PC-3 (cell line): ENCODE data around the gene NBDY. TPM values are rescaled to one million over a fixed set of nuclear protein-coding genes. Genes with fewer than 3 reads are reported as not detected.

Experiments used
- ATAC-seq: fragments of 200-7000 bp; cut with Tn5 transposase; 2 replicates; pipeline ENCODE4 v1.9.1; 2020; ENCODE audit warnings: mild to moderate bottlenecking, moderate library complexity
- BruUV-seq: library from RNA; stranded (reverse); fragments of 400-500 nt; replicated peaks from 2 replicates; lab custom pipeline; 2021; lab: Mats Ljungman, UMichigan
- CTCF ChIA-PET: fragments of 300-600 bp; sonication (Branson Sonifier 250); formaldehyde crosslinking; loops from one replicate; lab custom pipeline; 2022; ENCODE audit warnings: antibody characterized with exemption; lab: Charles Lee
- POLR2A ChIA-PET: fragments of 300-600 bp; sonication (Branson Sonifier 250); formaldehyde crosslinking; loops from one replicate; lab custom pipeline; 2022; ENCODE audit warnings: antibody characterized with exemption; ENCODE audit not compliant: unreplicated experiment; lab: Charles Lee
- DNase-seq: peaks from one replicate; pipeline ENCODE4 v3.0.0-alpha.2; 2015
- H2AFZ ChIP-seq: fragments of 300-600 bp; sonication (generic); 2 replicates; pipeline ENCODE4 v1.6.0; 2016; ENCODE audit warnings: antibody characterized with exemption, low read length
- H3F3A ChIP-seq: fragments of 300-600 bp; sonication (generic); one replicate; pipeline ENCODE4 v1.6.0; 2017; ENCODE audit warnings: antibody characterized with exemption, low read length, control low read depth, mild to moderate bottlenecking; ENCODE audit not compliant: unreplicated experiment
- H3K27ac ChIP-seq: fragments of 300-600 bp; sonication (generic); 2 replicates; pipeline ENCODE4 v1.5.1; 2016; ENCODE audit warnings: mild to moderate bottlenecking, low read length
- H3K27me3 ChIP-seq: fragments of 300-600 bp; sonication (generic); 2 replicates; pipeline ENCODE4 v1.6.1; 2016; ENCODE audit warnings: low read length, mixed read lengths
- H3K36me3 ChIP-seq: fragments of 300-600 bp; sonication (generic); 2 replicates; pipeline ENCODE4 v1.6.1; 2016; ENCODE audit warnings: low read depth, mixed run types, low read length, mixed read lengths
- H3K4me1 ChIP-seq: fragments of 300-600 bp; sonication (generic); 2 replicates; pipeline ENCODE4 v1.5.1; 2016; ENCODE audit warnings: low read length; ENCODE audit not compliant: insufficient read depth
- H3K4me2 ChIP-seq: fragments of 300-600 bp; sonication (generic); 2 replicates; pipeline ENCODE4 v1.6.0; 2016; ENCODE audit warnings: low read length
- H3K4me3 ChIP-seq: fragments of 300-600 bp; sonication (generic); 2 replicates; pipeline ENCODE4 v1.5.1; 2016; ENCODE audit warnings: mild to moderate bottlenecking, low read length, mixed read lengths
- H3K79me2 ChIP-seq: fragments of 300-600 bp; sonication (generic); 2 replicates; pipeline ENCODE4 v1.6.1; 2017; ENCODE audit warnings: low read length, mixed read lengths
- H3K9ac ChIP-seq: fragments of 300-600 bp; sonication (generic); 2 replicates; pipeline ENCODE4 v1.6.0; 2016; ENCODE audit warnings: mild to moderate bottlenecking, low read length
- H3K9me2 ChIP-seq: fragments of 300-600 bp; sonication (generic); replicated peaks from 2 replicates; pipeline ENCODE4 v1.6.1; 2016; ENCODE audit warnings: mixed run types, low read length, mixed read lengths
- H3K9me3 ChIP-seq: fragments of 300-600 bp; sonication (generic); 2 replicates; pipeline ENCODE4 v1.6.1; 2016; ENCODE audit warnings: low read length, mixed read lengths
- H4K20me1 ChIP-seq: fragments of 300-600 bp; sonication (generic); 2 replicates; pipeline ENCODE4 v1.6.1; 2016; ENCODE audit warnings: low read length, mixed read lengths
- CTCF ChIP-seq: fragments of 300-600 bp; sonication (generic); conservative IDR thresholded peaks from 2 replicates; pipeline ENCODE4 v1.5.1; 2017; ENCODE audit warnings: antibody characterized with exemption, low read depth, mild to moderate bottlenecking, low read length
- EZH2 ChIP-seq: fragments of 300-600 bp; sonication (generic); IDR thresholded peaks from one replicate; pipeline ENCODE4 v1.6.1; 2017; ENCODE audit warnings: antibody characterized with exemption, mild to moderate bottlenecking, low read length; ENCODE audit not compliant: unreplicated experiment
- EZH2phosphoT487 ChIP-seq: fragments of 300-600 bp; sonication (generic); IDR thresholded peaks from 2 replicates; pipeline ENCODE4 v1.6.1; 2018; ENCODE audit warnings: mild to moderate bottlenecking, antibody characterized with exemption, low read length, borderline replicate concordance
- intact Hi-C: fragments of 100-400 bp; cut with micrococcal nuclease; formaldehyde crosslinking; loops from 2 replicates; pipeline ENCODE4 v1.9.0; 2023
- total RNA-seq: library from RNA; depleted of rRNA; stranded (reverse); fragments of >200 nt; gene quantifications from 2 replicates; pipeline ENCODE4 v1.2.3, GENCODE V29; 2014

Gene NBDY
- total RNA-seq, 1 experiment from 2014 or later, result 13.6 TPM

- Histone ChIP-seq H3F3A (no peaks in the 10 kb centered on the region), H3K4me1 (no peaks in the 10 kb centered on the region), H4K20me1 (no peaks in the 10 kb centered on the region), H3K9me2 (no peaks in the 10 kb centered on the region), H3K4me2 (no peak overlapping the region), H3K4me3 (no peak overlapping the region), H3K36me3 (no peaks in the 10 kb centered on the region), H3K9ac (no peak overlapping the region), H3K27me3 (no peaks in the 10 kb centered on the region), H3K79me2 (no peaks in the 10 kb centered on the region), H2AFZ (no peak overlapping the region), H3K9me3 (no peaks in the 10 kb centered on the region), H3K27ac (no peak overlapping the region)
- TF ChIP-seq EZH2phosphoT487, result no peak
- TF ChIP-seq EZH2, result no peak
- TF ChIP-seq CTCF, result no peak
- DNase-seq (no peak), ATAC-seq (no peak)
- ChIA-PET CTCF (no interaction called here), POLR2A (no interaction called here)
- no TSS peak for BruUV-seq
- intact Hi-C loops, result no loop called here
These were observed 58.1 kb downstream of the NBDY start for GRCh38 chrX:56786889-56787733.

- no peaks in the 10 kb centered on the region for H3K9me2 ChIP-seq
- no peak overlapping the region for H3K27ac ChIP-seq
- no peak overlapping the region for H3K4me2 ChIP-seq
- no peaks in the 10 kb centered on the region for H3K27me3 ChIP-seq
- BruUV-seq, result no TSS peak
- no peak for DNase-seq
- ChIA-PET POLR2A (no interaction called here), CTCF (no interaction called here)
- TF ChIP-seq EZH2 (no peak), EZH2phosphoT487 (no peak), CTCF (no peak)
- H3K79me2 ChIP-seq, result no peaks in the 10 kb centered on the region
- no peak for ATAC-seq
- H2AFZ ChIP-seq, result no peak overlapping the region
- intact Hi-C loops, result no loop called here
- H3K9ac ChIP-seq, result no peak overlapping the region
- H3K4me1 ChIP-seq, result no peaks in the 10 kb centered on the region
- H4K20me1 ChIP-seq, result no peaks in the 10 kb centered on the region
- no peaks in the 10 kb centered on the region for H3F3A ChIP-seq
- no peaks in the 10 kb centered on the region for H3K36me3 ChIP-seq
- no peaks in the 10 kb centered on the region for H3K9me3 ChIP-seq
- H3K4me3 ChIP-seq, result no peak overlapping the region
These were observed 58.7 kb downstream of the NBDY start for GRCh38 chrX:56787734-56788152.

GRCh38 chrX:56788229-56788628, 59.2 kb downstream of the NBDY start:
- Histone ChIP-seq H3K27me3 (no peaks in the 10 kb centered on the region), H3K27ac (no peak overlapping the region), H2AFZ (no peak overlapping the region), H3K9me3 (no peaks in the 10 kb centered on the region), H3K4me1 (no peaks in the 10 kb centered on the region; the same call in 1 of the 2 replicates), H3K9me2 (no peaks in the 10 kb centered on the region), H4K20me1 (no peaks in the 10 kb centered on the region), H3K79me2 (no peaks in the 10 kb centered on the region), H3K4me3 (no peak overlapping the region), H3F3A (no peaks in the 10 kb centered on the region), H3K4me2 (no peak overlapping the region), H3K36me3 (no peaks in the 10 kb centered on the region), H3K9ac (no peak overlapping the region)
- DNase-seq (no peak), ATAC-seq (no peak)
- intact Hi-C loops, result no loop called here
- no TSS peak for BruUV-seq
- POLR2A ChIA-PET, result no interaction called here
- TF ChIP-seq EZH2 (no peak), CTCF (no peak), EZH2phosphoT487 (no peak)
- CTCF ChIA-PET, result no interaction called here
